Measurements from ENCODE around the gene NKX2-4.

The NKX2-4 gene

DNA sequence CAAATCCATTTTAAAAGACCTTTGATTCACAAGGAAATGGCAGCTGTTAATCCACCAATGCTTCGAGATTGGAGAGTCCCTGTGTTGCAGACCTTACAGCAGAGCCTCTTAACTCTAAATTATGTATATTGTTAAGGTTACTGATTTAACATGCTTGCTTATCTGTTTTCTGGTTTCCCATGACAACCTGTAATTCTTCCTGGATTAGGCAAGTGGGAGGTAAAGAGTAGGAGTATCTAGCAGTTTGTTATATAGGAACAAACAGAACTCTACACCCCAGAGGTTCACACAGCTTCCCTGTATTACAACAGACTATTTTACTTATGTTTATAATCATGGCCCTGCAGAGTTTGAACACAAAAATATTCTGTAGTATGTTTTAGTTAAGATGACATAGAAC, 39.5 kb downstream of the NKX2-4 start:
- DNase-seq: no peak

GRCh38 chr20:21356386-21356785, 40.9 kb downstream of the NKX2-4 start:
- DNase-seq: no peak

DNA sequence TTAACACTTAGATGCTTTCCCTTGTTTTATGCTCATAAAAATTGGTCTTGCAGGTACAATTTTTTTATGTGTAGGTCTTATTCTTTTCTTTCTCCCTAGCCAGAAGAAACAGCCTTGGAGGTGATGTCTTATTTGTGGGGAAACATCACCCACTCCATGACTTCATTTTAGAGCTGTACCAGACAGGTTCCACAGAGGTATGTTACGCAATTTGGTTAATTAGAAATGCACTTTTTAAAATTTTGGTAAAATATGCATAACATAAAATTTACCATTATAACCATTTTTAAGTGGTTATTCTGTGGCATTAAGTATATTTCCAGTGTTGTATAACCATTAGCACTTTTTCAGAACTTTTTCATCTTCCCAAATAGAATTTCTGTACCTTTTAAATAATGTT, 41.3 kb downstream of the NKX2-4 start:
- DNase-seq: no peak

DNA sequence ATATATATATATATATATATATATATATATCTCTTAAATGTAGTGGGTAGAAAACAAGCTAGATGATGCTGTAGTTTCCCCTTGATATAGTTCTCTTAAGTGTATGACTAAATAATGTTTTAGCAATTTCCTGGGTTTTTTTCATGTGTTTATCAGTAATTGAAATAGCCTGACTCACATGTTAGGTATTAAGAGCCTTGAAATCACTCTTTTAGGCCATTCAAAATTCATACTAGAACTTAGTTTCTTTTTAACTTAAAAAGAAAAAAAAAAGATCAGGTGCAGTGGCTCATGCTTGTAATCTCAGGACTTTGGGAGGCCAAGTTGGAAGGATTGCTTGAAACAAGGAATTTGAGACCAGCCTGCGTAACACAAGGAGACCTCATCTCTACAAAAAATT, 44.1 kb downstream of the NKX2-4 start:
- no peak for DNase-seq

DNA sequence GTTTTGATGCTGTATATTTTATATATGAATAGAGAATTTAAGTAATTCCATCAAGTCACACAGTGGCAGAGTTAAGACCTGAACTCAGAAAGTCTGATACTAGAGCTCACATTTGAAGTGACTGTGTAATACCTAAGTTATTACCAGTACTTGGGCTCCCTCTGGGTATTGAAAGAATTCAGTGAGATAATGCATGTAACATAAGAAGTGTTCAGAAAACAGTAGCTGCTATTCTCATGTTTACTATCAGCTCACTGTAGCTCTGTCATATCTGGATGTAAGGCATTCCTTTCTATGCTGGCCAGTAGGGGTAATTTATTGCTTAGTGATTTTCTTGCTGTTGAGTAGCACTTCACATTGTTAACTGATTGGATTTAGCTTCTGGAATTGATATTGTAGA, 44.6 kb downstream of the NKX2-4 start:
- DNase-seq: no peak

All from NCI-H1694 (cell line).